GM12892 (cell line): ENCODE data around the gene NFATC2.

ENCODE experiments used
- POLR2A ChIP-seq: IDR thresholded peaks from 2 replicates; pipeline ENCODE4 v1.6.1; 2011; ENCODE audit warnings: low read depth, low read length, control low read depth
- POLR2AphosphoS5 ChIP-seq: IDR thresholded peaks from 2 replicates; pipeline ENCODE4 v1.6.1; 2011; ENCODE audit warnings: low read depth, low read length, control low read depth
- TAF1 ChIP-seq: IDR thresholded peaks from 2 replicates; pipeline ENCODE4 v1.6.1; 2011; ENCODE audit warnings: low read depth, mild to moderate bottlenecking, control low read depth, low read length, borderline replicate concordance

DNA sequence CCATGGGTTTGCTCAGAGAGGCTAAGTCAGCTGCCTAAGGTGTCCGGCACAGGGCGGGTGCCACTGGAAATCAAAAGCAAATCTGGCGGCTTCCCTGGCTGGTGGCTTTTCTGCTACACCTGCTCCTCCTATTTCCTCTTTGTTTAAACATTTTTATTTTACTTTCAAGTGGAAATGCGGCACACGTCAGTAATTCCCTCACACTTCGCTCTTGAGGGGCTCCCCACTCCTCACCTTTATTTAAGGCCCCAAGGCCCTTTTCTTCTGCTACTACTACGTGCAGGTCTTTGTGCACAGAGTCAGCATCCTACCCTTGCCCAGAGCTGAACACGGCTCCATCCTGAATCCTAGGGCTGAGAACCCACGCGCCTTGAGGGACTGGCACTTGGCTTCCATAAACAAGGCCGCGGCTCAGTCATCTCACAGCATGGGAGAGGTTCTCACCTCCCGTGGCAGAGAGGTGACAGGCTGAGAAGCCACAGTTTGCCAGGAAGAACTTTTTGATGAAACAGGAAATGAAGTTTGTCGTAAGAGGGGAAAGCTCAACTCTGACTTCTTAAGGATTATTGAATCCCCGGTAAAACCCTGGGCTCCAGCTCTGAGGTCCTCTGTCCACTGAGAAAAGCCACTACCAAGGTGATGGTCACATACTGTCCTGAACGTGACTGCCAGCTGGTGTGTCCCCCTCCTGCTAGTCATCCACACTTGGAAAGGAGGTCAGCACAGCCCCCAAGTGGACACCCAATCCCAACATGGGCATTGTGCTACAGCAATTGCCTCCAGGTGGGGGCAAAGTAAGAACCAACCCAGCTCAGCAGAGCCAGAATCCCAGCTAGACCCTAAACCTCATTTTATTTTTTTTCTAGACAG, 48.0 kb downstream of the NFATC2 start:
- no peak for TF ChIP-seq POLR2A
- no peak for TF ChIP-seq POLR2AphosphoS5
- TF ChIP-seq TAF1 = no peak
